ENCODE results near the gene EPS8.

Gene EPS8

DNA sequence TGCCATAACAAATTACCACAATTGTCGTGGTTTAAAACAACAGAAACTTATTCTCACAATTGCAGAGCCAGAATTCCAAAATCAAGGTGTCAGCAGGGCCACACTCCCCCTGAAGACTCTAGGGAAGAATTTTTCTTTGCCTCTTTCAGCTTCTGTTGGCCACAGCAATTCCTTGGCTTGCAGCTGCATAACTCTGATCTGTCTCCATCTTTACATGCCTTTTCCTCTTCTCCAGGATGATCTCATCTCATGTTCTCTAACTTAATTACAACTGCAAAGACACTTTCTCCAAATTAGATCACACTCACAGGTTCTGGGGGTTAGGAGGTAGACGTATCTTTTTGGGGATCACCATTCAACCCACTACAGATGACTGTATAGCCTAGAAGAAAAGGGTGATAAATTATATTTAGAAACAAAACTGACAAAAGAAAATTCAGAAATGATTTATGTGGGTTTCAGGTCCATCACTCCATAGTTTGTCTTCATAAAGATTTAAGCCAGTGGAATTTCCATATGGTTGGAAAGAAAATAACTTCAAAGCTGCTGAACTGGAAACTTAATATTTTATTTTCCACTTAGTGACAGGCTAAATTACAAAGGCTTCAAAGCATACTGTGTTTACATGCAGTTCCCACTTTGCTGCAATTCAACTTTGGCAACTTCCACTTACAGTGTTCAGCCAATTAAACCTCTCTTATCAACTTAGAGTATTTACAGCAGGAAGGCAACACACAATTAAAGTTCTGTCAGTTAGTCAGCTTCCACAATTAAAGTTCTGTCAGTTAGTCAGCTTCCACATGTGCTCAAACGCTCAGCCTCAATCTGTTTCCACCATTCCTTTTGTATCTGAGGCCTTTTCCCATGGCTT, 213.3 kb downstream of the EPS8 start:
- in situ Hi-C loops (cut with MboI; ENCODE audit: low sequenced_read_pairs): loop anchor here (25.0 kb wide), 1 partner anchor 286 kb away; no protein-coding TSS in a partner anchor

DNA sequence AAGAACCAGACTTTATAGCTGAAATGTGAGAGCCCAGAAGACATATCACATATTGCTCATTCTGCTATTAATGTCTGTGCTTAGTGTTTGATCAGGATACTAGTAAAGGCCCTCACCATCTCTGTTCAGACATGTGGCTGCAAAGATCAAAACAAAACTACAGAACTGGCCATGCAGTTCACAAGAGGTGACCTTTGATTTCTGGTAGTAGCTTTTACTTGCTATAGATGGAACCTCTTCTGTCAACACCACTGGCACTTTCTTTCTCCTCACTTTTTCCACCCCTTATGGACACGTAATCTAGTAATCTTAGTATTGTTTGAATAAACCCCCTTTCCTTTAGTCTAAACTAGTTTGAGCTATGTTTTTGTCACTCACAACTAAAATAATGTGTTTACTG, 214.8 kb downstream of the EPS8 start:
- in situ Hi-C loops (cut with MboI; ENCODE audit: low sequenced_read_pairs): no loop called here

Data from hTERT RPE-1 (cell line).